ENCODE measurements around the gene TCAP. TPM values are rescaled to one million over a fixed set of nuclear protein-coding genes. Genes with fewer than 3 reads are reported as not detected.

TCAP gene
- total RNA-seq, 3 donors from 2014 or later, result 0.48 to 0.73 (median 0.66) TPM

DNA sequence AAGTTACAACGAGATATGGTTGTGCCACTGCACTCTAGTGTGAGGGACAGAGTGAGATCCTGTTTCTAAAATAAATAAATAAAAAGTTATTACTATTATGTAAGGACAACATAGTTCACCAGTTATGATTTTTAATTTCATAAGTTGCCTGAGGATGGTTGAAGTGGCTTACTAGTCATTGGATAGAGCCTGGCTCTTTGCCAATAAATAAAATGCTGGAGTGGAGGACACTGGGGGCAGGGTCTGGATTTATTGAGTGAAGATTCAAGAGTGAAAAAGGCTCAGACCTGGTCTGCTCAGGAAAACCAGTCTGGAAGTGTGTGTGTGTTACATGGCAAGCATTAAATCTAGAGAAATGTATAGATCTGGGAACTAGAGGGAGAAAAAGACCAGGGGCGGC, 26.1 kb upstream of the TCAP start:
- no peak overlapping the region for H3K4me3 ChIP-seq

DNA sequence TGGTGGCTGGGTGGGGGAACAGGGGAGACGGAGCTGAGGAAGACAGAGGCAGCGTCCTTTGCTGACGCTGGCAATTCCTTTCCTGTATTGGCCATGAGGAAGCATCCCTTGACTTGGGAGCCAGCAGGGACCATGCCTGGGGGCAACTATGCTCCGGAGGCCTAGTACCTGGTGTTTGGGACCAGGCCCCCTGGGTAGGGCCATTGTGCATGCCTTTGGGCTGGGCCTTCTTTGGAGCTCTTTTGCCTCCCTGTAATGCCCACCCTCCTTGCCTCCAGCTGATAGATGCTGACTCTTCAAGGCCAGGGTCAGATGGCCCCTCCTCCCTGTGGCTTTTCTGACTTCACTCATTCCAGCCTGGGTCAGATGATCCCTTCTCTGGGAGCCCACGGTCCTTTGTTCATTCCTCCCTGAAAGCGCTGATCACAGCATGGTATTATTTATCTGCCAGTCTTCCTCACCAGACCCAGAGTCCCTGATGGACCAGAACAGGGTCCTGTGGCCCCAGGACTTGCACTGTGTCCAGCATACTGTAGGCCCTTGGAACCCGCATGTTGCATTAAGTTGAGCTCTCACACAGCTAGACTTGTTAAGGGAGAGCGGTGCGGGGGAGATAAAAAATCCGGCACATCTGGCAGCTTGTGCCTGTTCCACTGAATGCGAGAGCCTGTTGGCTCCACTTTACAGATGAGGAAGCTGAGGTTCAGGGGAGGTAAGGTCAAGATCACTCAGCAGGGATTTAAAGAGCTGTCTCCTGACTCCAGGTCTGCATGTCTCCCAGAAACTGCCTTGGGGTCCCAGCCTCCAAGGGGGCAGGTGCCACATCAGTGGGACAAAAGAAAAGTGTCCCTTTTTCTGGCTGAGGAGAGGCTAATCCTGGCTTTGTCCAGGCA, 25.3 kb upstream of the TCAP start:
- Histone ChIP-seq H3K27me3 (no peaks in the 10 kb centered on the region), H3K9me3 (no peaks in the 10 kb centered on the region), H3K27ac (no peak overlapping the region), H3K36me3 (no peaks in the 10 kb centered on the region), H3K4me1 (peaks cover 9 to 17% of the 10 kb centered on the region in 2 donors), H3K4me3 (no peak overlapping the region)
- no peak for DNase-seq (ENCODE audit: low spot score in 2 of 2)
- TF ChIP-seq POLR2AphosphoS5 (IDR thresholded peaks at IDR 0.05), result no peak
- TF ChIP-seq, protein P1, sequence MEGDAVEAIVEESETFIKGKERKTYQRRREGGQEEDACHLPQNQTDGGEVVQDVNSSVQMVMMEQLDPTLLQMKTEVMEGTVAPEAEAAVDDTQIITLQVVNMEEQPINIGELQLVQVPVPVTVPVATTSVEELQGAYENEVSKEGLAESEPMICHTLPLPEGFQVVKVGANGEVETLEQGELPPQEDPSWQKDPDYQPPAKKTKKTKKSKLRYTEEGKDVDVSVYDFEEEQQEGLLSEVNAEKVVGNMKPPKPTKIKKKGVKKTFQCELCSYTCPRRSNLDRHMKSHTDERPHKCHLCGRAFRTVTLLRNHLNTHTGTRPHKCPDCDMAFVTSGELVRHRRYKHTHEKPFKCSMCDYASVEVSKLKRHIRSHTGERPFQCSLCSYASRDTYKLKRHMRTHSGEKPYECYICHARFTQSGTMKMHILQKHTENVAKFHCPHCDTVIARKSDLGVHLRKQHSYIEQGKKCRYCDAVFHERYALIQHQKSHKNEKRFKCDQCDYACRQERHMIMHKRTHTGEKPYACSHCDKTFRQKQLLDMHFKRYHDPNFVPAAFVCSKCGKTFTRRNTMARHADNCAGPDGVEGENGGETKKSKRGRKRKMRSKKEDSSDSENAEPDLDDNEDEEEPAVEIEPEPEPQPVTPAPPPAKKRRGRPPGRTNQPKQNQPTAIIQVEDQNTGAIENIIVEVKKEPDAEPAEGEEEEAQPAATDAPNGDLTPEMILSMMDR (IDR thresholded peaks at IDR 0.05), result no peak
- no peak for TF ChIP-seq POLR2A (IDR thresholded peaks at IDR 0.05)
- intact Hi-C loops (cut with DNase I; ENCODE audit: low total_unique reads), result no loop called here

More for the DNA sequence above, 26.1 kb upstream of the TCAP start:
- no peaks in the 10 kb centered on the region for H3K9me3 ChIP-seq
- no peaks in the 10 kb centered on the region for H3K27me3 ChIP-seq
- DNase-seq (ENCODE audit: low spot score in 2 of 2), result no peak
- no peak overlapping the region for H3K27ac ChIP-seq
- intact Hi-C loops (cut with DNase I; ENCODE audit: low total_unique reads), result no loop called here
- peaks cover 12 to 17% of the 10 kb centered on the region in 2 donors for H3K4me1 ChIP-seq
- H3K36me3 ChIP-seq, result no peaks in the 10 kb centered on the region
- TF ChIP-seq POLR2AphosphoS5 (IDR thresholded peaks at IDR 0.05) (no peak), POLR2A (IDR thresholded peaks at IDR 0.05) (no peak)
- TF ChIP-seq, protein P1 (IDR thresholded peaks at IDR 0.05), result no peak

DNA sequence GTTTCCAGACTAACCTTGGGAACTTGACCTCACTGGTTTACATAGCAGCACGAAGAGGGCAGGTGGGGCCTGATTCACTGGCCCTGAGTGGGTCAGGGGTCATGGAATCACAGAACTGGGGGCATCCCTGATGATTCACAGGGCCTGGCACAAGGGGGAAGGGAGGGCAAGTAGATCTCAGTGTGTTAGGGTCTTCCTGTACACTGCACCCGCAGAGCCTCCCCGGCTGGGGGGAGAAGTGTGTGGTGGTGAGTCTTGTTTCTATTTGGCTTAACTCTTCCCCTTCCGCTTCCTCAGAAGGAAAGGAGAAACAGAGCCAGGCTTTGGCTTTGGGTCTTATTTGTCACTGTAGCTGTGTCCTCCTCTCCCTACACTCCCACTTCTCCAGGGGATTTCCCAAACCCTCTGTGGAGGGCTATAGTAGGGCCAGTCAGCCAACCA, 24.5 kb upstream of the TCAP start:
- intact Hi-C loops (cut with DNase I; ENCODE audit: low total_unique reads), result no loop called here
- DNase-seq (ENCODE audit: low spot score in 2 of 2), result no peak
- no peaks in the 10 kb centered on the region for H3K27me3 ChIP-seq
- no peaks in the 10 kb centered on the region for H3K36me3 ChIP-seq
- H3K9me3 ChIP-seq, result no peaks in the 10 kb centered on the region
- no peak overlapping the region for H3K27ac ChIP-seq
- no peak overlapping the region for H3K4me3 ChIP-seq
- TF ChIP-seq POLR2AphosphoS5 (IDR thresholded peaks at IDR 0.05), result no peak
- TF ChIP-seq, protein P1 (IDR thresholded peaks at IDR 0.05), result no peak
- no peak for TF ChIP-seq POLR2A (IDR thresholded peaks at IDR 0.05)
- H3K4me1 ChIP-seq, result peaks cover 9 to 17% of the 10 kb centered on the region in 2 donors

DNA sequence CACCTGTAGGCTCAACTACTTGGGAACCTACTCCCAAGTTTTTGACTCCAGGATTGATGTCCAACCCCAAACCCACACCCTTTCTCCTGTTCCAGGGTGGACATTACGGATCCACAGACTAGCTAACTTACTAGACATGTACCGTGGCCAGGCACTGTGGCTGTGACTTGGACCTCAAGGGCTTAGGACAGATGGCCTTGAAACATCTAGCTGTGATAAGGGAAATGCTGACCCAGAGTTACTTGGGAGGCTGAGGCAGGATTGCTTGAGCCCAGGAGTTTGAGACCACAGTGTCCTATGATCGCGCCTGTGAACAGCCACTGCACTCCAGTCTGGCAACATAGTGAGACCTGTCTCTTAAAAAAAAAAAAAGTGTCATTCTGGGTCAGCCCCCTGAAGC, 24.1 kb upstream of the TCAP start:
- Histone ChIP-seq H3K9me3 (no peaks in the 10 kb centered on the region), H3K4me1 (peaks cover 9 to 17% of the 10 kb centered on the region in 2 donors), H3K27ac (no peak overlapping the region), H3K36me3 (no peaks in the 10 kb centered on the region), H3K27me3 (no peaks in the 10 kb centered on the region), H3K4me3 (no peak overlapping the region)
- no peak for DNase-seq (ENCODE audit: low spot score in 2 of 2)
- TF ChIP-seq, protein P1 (IDR thresholded peaks at IDR 0.05), result no peak
- TF ChIP-seq POLR2AphosphoS5 (IDR thresholded peaks at IDR 0.05), result no peak
- TF ChIP-seq POLR2A (IDR thresholded peaks at IDR 0.05), result no peak
- intact Hi-C loops (cut with DNase I; ENCODE audit: low total_unique reads), result no loop called here

DNA sequence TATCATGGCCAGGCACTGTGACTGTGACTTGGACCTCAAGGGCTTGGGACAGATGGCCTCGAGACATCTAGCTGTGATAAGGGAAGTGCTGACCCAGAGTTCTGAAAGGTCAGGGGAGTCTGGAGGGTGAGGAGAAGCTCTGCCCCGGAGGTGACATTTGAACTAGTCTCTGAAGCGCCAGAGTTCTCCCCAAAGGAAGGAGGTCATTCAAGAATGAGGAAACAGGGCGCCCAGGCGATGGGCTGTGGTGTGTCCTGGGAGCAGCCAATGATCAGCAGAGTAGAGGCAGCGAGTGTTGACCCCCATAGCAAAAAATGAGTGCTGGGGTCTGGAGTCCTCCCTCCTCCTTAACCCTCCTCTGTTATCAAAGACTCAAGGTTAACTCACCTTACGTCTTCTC, 23.3 kb upstream of the TCAP start:
- no peak overlapping the region for H3K4me3 ChIP-seq
- H3K9me3 ChIP-seq, result no peaks in the 10 kb centered on the region
- no peaks in the 10 kb centered on the region for H3K36me3 ChIP-seq
- DNase-seq (ENCODE audit: low spot score in 2 of 2), result no peak
- peaks cover 6 to 12% of the 10 kb centered on the region in 2 donors for H3K4me1 ChIP-seq
- H3K27ac ChIP-seq, result no peak overlapping the region
- intact Hi-C loops (cut with DNase I; ENCODE audit: low total_unique reads), result no loop called here
- TF ChIP-seq POLR2AphosphoS5 (IDR thresholded peaks at IDR 0.05), result no peak
- no peak for TF ChIP-seq POLR2A (IDR thresholded peaks at IDR 0.05)
- TF ChIP-seq, protein P1 (IDR thresholded peaks at IDR 0.05), result no peak
- no peaks in the 10 kb centered on the region for H3K27me3 ChIP-seq
